HuH-7 (cell line): ENCODE data around the gene RNU1-4.
"Not testable (repeated sequence)": the region's sequence is repeated elsewhere in the genome, so short reads cannot be mapped to it uniquely, and the experiment has no call there.

Source experiments
- DNase-seq: peaks from one replicate; pipeline ENCODE4 v3.0.0; 2011; ENCODE audit warnings: low spot score

RNU1-4 gene

DNA sequence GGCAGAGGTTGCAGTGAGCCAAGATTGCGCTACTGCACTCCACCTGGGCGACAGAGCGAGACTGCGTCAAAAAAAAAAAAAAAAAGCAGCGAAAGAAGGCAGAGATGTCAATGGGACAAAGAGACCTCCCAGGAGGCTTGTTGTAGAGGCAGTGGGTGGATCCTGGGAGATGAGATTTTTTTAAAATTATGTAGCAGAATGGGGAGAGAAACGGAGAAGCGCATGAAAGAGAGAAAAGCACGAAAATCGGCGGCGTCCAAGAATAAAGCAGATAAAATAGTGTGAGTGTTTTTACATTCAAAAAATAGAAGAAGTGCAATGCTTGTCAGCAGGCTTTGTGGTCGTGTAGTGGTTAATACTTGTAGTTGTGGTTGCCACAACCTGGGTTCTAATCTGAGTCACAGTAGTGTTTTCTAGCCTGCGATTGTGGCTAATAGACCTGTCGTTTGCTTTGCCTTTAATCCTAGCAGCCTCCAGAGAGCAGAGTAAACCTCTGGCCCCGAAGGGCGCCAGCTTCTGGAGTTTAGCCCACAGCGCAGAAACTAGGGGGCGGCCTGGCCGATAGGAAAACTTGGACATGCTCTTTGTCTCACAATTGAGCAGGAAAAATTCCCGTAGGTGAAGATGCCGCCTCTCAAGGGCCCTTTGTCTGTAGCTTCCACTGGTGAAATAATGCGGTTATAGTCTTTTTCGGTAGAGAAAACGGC is 11.9 kb upstream of the RNU1-4 start:
- not testable (repeated sequence) for DNase-seq

DNA sequence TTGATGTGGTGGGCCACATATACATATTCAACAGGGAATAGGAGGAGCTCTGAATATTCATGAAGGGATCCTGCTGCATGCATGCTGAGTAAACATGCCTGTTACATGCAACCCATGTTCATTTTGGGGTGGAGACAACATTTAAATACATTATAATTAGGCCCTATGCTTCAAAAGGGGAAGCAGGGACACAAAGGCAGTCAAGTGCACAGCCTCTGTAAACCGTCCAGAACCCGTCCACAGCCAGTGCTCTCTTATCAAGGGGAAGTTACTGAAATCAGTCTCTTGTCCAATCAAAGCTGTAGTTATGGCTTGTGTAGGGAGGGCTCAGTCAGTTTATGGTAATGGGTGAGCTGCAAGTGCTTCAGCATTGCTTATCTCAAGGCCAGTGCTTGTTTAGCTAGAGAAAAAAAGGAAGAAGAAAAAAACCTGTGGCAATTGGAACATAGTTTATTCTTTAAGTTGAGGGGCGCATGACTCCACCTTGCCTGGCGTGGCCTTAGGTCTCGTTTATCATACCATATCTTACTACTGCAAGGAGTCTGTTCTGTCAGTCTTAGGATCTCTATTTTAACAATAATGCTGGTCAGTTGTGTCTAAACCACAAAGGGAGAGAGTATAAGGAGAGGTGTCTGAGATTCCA is 7.9 kb upstream of the RNU1-4 start:
- not testable (repeated sequence) for DNase-seq

DNA sequence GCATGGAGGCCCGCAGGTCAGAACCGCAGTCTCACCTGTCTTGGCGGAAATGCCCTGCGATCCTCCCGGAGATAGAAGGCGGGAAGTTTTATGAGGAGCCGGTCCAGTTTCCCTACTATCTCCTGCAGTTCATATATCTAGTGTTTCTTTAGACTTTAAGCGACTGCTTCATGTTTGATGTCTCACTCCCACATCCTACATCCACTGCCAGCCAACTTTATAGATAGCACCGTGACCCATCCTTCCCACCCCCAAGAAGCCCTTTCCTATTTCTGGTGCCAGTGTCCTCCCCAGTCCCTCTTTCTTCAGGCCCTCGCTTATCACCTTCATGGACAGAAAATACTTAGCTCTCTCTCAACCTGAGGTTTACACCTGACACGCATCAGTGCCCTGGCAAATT is 914 bp downstream of the RNU1-4 start:
- not testable (repeated sequence) for DNase-seq

DNA sequence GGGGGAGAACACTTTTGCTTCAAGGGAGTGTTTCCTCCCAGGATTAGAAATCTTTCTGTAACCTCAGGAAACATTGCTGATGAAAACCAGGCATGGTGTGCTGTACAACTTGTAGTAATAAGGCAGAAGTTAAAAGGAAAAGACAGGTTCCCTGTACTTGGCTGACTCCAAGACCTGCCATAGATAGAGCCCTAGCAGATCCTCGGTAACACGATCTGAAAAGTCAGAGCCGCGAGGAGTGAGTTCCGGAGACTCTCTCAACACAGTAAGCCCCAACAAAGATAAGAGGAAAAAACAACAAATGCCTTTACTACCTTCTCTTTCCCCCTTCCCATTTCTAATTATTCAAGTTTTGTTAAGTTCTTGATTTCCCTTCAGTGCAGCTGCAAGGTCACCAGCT is 7.3 kb downstream of the RNU1-4 start:
- not testable (repeated sequence) for DNase-seq

DNA sequence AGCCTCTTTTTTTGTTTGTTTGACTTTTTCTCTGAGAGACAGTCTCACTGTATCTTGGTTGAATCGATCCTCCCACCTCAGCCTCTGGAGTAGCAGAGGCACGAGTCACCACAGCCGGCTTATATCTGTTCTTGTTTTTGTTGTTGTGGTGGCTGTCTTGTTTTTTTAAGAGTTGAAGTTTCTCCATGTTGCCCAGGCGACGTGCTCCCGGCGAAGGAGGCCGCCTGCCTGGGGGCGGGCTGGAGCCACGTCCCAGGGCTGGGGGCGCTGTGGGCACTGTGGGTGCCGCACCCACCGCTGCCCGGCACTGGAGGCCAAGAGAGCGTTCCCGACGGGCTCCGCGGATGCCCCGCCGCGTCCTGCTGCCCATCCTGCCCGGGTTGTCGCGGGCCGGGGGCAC is 8.4 kb downstream of the RNU1-4 start:
- not testable (repeated sequence) for DNase-seq

DNA sequence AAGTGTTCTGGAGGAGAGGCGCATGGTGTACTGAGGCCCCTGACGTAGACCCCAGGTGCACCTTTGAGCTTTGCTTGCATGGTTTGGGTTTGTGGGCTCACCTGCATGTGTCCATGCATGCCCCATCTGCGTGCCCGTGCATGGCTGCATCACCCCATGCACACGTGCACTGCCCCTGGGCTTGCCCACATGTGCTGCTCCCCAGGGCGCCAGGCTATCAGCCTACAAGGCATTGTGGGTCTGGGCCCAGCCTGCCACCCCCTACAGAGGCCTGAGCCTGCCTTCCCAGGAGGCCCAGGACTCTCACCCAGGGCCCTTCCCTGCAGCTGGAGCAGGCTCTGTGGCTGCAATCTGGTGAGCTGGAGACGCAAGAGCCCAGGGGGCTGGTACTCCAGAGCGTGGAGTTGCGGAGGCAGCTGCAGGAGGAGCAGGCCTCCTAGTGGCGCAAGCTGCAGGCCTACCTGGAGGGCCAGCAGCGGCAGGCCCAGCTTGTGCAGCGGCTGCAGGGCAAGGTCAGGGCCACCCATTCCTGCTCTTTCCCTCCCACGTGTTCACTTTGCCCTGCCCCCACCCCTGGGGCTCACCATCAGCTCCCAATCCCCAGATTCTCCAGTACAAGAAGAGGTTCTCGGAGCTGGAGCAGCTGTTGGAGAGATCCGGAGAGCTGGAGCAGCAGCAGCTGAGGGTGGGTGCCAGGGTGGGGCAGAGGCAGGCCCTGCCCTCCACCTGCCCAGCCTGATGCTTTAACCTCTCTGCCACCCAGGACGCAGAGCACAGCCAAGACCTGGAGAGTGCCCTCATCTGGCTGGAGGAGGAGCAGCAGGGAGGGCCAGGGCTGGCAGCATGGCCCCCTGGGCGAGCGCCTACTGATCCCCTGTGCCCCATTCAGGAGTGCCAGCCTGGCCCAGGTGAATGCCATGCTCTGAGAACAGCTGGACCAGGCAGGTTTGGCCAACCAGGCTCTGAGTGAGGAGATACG is 9.9 kb downstream of the RNU1-4 start:
- DNase-seq, result not testable (repeated sequence)

DNA sequence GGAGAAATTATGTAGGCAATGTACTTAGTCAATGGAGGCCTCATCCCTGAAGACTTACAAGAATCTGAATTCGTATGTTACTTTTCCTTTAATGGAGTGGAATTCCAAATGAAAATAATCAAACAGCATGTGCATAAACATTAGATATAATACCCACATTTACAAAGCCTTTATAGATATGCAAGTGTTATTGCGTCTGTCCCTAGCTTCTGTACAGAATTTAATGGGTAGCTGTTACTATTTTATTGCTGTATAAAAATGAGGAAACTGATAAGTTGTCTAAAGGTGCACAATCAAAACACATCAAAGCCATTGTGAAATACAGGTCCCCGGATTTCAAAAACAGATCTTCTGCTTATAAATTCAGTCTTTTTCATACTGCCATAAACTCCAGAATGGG is 12.5 kb downstream of the RNU1-4 start:
- not testable (repeated sequence) for DNase-seq

DNA sequence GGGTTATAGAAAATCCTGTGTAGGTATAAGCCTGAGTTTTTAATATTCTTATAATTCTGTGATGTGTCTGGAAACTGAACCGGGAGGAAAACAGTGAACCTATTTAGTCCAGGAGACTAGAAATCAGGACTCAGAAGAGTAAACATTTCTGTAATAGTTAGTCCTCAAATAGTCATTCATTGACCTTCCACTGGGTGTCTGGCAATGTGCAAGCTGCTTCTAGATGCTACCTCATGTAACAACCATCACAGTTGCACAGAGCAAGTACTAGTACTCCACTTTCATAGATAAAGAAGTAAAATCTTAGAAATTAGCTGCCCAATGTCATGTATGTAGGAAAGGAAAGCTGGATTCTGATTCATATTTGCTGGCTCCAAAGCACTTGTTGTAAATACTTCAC is 15.1 kb downstream of the RNU1-4 start:
- DNase-seq, result not testable (repeated sequence)

DNA sequence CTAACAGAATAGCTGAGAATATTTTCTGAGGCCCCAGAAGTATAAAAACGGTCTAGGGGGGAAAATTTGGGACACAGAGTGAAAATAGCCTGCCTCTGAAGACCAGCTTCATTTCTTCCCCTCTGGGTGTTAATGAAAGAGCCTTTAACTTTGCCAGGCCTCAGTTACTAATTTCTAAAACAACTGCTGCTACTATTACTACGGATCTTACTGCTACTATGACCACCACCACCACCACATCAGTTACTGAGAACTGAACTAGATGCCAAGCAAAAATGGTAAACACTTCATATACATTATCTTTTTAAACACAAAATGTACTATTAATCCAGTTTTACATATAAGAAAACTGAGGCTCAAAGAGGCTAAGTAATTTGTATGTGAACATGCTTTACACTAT is 15.6 kb downstream of the RNU1-4 start:
- not testable (repeated sequence) for DNase-seq

DNA sequence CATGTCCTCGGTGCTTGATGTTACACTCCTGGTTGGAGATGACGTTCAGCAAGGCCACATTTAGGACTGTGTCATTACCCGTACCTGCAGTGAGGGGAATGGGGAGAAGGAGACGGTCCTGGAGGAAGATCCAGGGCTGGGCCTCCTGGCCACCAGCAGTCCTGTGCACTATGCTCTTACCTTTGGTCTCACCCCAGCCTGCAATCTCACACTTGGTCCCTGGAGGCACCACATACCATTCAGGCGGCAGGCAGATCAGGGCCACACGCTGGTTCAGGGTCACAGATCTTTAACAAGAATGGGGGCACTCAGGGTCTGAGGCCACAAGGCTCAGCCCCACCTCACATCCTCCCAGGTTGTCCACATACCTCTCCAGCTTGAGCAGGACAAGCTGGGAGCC is 17.3 kb downstream of the RNU1-4 start:
- not testable (repeated sequence) for DNase-seq

DNA sequence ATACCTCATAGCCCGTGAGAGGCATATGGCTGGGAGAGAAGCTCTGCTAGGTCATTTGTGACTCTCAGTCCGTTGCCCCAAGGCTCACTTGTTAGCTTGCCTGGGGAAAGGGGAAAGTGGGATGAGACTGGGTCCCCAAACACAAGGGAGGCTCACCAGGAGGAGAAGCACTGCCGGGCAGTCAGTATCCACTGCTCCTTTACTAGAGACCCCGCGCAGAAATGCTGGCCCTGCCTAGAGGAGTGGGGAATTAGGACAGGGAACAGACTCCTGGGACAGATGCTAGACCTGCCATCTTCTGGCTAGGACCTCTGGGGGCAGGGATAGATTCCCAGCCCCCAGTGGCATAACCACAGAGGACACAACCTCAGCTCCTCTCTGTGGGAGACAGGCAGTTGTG is 17.7 kb downstream of the RNU1-4 start:
- DNase-seq, result not testable (repeated sequence)

DNA sequence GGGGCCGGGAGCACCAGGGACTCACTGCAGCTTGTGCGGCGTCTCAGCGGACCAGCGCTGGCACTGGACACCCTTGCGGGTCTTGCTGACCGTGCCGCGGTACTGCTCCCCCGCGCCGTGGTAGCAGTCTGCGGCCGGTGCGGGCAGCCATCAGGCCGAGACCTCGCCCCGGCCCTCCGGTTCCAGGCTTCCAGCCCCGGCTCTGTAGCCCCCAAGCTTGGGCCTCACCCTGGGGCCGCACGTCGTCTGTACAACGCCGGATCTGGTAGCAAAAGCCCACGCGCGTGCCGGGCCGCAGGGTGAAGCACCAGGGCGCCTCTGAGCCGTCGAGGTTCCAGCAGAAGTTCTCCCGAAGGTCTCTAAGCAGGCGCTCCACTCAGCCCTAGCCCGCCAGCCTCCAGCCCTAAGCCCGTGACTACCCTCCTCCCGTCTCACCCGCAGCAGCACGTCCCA is 18.8 kb downstream of the RNU1-4 start:
- DNase-seq, result not testable (repeated sequence)

DNA sequence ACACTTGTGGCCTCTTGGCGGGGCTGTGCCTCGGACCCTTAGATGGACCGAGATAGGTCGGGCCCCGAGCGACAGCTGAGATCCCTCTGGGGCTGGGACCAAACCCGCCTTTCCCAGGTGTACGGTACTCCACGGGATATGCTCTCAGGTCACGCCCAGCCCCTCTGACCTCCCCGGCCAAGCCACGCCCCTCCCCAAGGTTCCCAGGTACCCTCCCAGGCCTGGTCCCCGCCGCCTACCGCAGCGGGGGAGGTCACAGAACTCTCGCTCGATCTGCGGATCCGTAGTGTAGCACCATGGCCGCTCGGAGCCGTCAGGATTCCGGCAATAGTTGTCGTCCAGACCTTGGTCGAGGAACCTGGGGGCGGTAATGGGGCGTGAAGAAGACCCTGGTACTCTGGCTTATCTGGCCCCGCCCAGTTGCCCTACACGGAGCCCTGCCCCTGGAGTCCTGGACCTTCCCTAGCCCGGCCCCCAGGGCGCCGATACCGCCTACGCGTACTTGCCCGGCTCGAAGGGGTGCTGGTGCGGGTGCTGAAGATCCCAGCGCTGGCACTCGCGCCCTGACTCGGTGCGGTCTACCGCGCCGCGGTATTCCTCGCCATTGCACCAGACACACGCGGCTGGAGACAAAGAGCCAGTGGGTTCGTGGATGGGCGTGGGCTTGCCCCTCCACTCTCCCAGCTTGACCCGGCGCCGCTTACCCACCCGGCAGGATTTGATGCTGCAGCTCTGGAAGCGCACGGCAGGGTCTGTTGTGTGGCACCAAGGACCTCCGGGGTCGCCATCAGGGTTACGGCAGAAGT is 19.5 kb downstream of the RNU1-4 start:
- DNase-seq, result not testable (repeated sequence)

DNA sequence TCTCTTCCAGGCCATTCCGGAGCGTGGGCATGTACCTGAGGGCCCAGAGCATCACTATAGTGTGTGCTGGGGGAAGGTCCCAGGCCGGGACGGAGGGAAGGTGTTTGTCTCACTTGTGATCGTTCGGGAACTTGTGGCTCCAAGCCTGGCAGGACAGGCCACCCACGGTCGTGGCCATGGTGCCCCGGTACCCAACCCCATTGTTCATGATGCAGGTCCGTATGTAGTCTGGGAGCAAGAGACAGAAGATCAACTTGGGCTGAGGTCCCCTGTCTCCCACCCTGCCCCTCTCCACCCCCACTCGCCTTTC is 20.1 kb downstream of the RNU1-4 start:
- not testable (repeated sequence) for DNase-seq

DNA sequence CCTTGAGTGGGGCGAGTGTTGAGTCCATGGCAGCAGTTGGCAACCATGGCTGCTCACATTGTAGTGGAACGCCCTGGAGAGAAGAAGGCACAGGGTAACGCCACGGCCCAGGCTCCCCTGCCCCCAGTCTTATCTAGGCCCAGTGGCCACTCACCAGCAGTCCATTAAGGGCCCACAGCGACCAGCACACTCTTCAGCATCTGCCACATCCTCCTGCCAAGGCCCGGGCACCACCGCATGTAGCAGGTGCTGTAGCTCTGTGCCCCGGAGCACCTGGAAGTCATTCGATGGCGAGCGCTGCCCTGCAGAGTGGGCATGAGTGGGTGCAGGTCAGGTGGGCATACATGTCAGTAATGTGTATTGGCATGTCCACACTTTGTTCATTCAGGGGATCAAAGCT is 20.5 kb downstream of the RNU1-4 start:
- not testable (repeated sequence) for DNase-seq

DNA sequence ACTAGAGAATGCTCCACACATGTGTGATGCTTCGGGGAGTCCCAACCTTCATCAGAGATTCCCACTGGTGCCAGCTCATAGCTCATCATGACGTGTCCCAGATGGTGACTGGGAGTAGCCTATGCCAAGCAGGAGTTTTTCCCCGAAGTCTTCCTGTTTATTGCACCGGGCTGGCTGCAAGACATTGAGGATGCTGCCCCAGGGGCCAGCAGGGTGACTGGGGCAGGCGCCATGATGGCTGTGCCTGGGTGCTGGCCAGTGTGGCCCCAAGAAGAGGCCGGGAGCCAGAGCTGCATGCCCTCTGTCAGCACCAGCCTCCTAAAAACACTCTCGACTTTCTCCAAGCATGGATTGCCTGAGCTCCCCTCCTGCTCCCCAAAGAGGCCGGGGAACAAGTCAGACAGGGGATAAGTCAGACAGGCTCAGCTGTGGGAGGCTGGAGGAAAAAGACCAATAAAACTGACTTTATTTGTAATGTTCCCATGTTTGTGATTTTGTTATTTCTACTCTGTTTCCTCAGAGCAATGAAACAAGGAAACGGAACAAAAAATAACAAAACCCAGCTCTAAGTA is 24.0 kb downstream of the RNU1-4 start:
- DNase-seq, result not testable (repeated sequence)

DNA sequence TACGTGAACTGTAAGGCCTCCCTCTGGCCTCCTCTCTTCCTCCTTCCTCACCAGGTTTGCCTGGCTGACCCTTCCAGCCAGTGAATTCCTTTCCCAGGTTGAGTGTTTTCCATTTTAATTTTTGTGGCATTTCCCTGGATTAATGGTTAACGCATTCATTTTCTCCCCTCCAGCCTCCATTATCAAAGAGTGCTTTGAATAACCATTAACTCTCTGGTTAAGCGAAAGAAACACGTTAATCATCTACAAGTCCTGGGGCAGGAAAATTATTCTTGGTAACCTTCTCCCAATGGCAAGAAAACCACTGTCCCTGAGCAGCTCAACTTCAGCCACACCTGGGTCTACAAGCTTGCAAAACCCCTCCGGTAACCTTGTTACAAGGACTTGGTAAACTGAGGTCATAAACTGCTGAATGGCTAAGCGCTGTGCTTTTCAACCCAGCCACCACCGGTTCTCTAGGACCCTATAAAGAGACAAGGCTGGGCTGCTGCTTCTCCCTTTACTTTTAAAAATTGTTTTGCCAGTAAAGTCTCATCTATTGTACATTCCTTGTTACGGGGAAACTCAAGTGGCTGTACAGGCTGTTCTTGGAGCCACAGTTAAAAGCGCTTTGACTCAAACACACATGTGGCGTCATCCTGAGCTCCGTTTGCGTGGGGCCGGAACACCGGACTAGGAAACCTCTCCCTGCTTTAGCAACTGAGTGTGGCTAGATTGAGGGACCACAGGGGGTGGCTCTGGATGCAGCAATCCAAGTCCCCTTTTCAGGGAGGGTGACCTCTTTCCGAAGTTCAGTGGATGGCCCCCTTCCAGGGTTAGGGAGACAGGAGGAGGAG is 24.7 kb downstream of the RNU1-4 start:
- DNase-seq, result peak; percentile 51

DNA sequence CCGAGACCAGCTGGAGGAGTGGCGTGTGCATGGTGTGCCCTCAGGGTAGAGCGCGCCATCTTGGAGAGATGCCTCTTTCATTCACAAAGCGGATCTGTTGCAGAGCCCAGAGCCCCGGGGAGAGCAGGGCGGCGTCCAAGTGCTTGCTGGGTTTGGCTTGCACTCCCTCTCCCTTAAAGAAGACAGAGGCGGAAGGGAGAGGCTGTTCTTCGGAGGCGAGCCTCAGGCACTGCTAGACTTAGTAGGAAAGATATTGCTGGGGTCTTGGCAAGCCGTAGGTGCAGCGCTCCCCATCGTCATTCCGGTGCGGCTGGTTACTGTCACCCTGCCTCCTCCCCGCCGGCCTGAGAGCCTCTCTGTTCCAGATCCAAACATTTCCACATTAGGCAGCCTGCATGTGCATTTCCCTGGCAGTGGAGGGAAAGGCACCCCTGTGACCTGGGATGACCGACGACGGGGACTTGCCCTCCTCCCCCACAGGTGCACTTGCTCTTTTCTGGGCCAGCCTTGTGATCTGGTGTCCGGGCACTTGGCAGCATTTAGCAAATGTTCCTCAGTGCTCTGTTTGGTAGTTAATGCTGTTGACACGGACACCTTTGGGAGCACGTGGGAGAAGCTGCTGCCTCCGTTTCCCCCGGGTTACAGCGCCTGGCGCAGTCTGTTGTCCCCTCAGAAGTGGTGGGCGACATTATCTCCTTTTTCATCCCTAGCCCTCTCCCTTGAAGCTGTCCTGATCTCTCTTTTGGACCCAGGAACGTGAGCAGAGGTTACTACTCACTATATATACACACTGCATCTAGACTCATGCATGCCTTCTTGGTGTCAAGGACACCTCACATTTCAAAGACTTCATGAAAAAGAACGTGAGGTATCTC is 25.7 kb downstream of the RNU1-4 start:
- not testable (repeated sequence) for DNase-seq

DNA sequence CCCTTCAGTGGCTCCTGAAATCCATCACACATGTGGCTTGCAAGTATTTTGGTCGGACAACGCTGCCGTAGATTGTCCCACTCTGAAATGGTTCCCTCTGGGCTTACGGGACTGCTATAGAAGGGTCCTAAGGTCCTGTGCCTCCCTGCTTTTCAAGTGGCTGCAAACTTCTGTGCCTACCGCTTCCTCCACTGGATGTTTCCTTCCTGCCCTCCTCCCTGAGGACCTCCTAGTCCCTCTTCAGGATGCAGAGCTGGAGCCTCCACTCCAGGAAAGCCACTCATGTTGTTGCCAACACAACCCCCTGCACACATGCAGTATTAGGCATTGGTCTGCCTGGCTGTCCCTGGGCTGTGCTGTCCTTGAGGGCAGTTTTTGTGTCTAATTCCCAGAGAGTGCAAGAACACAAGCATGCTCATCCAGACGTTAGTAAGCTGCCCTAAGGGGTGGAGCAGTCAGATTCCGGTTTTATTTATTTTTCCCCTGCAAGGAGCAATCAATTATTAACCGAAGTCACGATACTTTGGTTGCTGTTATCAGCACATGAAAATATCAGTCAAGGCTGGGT is 26.5 kb downstream of the RNU1-4 start:
- peak; percentile 15 for DNase-seq
